Neural cell (in vitro differentiated cells): ENCODE data around the gene EIF1AD.

ENCODE experiments used
- CTCF ChIP-seq: fragments of 450-650 bp; IDR thresholded peaks from 2 replicates; pipeline ENCODE4 v1.5.1; 2014; ENCODE audit warnings: antibody characterized with exemption, mild to moderate bottlenecking, moderate library complexity; ENCODE audit not compliant: poor library complexity, severe bottlenecking
- EZH2 ChIP-seq: fragments of 200-600, 300-800 bp; shearing (Covaris generic), sonication (generic); IDR thresholded peaks from 2 replicates; pipeline ENCODE4 v1.6.1; 2014; ENCODE audit warnings: antibody characterized with exemption, low read length, borderline replicate concordance, mild to moderate bottlenecking; ENCODE audit not compliant: insufficient read depth, poor library complexity, severe bottlenecking
- POLR2AphosphoS5 ChIP-seq: IDR thresholded peaks from 2 replicates; pipeline ENCODE4 v1.6.1; 2012
- RAD21 ChIP-seq: fragments of 450-650 bp; conservative IDR thresholded peaks from 2 replicates; pipeline ENCODE4 v1.6.1; 2014; ENCODE audit warnings: antibody characterized with exemption, mild to moderate bottlenecking, moderate library complexity
- SMC3 ChIP-seq: fragments of 450-650 bp; conservative IDR thresholded peaks from 2 replicates; pipeline ENCODE4 v1.6.1; 2014; ENCODE audit warnings: antibody characterized with exemption, mild to moderate bottlenecking, moderate library complexity; ENCODE audit not compliant: poor library complexity
- TAF1 ChIP-seq: IDR thresholded peaks from 2 replicates; pipeline ENCODE4 v1.6.1; 2012; ENCODE audit warnings: low read depth

DNA sequence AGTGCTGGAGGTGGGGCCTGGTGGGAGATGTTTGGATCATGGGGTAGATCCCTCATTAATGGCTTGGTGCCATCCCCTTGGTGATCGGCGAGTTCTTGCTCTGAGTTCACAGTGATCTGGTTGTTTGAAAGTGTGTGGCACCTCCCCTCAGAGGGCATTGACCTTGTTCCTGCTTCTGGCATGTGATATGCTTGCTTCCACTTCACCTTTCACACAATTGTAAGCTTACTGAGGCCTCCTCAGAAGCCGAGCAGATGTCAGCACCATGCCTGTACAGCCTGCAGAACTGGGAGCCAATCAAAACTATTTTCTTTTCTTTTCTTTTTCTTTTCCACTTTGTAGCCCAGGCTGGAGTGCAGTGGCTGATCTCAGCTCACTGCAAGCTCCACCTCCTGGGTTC lies 35.4 kb upstream of the EIF1AD start:
- TF ChIP-seq CTCF (no peak), EZH2 (no peak), POLR2AphosphoS5 (no peak), SMC3 (no peak), TAF1 (no peak), RAD21 (no peak)
